ENCODE data around the gene LYAR.

The LYAR gene

DNA sequence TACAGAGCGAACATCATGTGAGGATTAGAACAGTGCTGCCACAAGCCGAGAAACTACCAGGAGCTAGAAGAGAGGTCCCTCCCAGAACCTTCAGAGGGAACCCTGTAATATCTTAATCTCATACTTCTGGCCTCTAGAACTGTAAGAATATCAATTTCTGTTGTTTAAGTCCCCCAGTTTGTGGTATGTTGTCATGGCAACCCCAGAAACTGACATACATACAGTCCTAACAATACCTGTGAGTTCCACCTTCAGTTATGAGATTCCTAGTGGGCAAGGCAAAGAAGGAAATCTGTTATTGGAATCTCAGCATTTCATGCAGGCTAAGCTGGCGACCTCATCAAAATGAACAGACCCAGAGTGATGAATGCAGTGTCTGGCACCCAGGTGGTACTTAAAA is 42.6 kb upstream of the LYAR start:
- TF ChIP-seq, protein P1, sequence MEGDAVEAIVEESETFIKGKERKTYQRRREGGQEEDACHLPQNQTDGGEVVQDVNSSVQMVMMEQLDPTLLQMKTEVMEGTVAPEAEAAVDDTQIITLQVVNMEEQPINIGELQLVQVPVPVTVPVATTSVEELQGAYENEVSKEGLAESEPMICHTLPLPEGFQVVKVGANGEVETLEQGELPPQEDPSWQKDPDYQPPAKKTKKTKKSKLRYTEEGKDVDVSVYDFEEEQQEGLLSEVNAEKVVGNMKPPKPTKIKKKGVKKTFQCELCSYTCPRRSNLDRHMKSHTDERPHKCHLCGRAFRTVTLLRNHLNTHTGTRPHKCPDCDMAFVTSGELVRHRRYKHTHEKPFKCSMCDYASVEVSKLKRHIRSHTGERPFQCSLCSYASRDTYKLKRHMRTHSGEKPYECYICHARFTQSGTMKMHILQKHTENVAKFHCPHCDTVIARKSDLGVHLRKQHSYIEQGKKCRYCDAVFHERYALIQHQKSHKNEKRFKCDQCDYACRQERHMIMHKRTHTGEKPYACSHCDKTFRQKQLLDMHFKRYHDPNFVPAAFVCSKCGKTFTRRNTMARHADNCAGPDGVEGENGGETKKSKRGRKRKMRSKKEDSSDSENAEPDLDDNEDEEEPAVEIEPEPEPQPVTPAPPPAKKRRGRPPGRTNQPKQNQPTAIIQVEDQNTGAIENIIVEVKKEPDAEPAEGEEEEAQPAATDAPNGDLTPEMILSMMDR (conservative IDR thresholded peaks at IDR 0.05) = no peak
- TF ChIP-seq ZFX (IDR thresholded peaks at IDR 0.05) = no peak
- no peak overlapping the region for H3K27ac ChIP-seq

DNA sequence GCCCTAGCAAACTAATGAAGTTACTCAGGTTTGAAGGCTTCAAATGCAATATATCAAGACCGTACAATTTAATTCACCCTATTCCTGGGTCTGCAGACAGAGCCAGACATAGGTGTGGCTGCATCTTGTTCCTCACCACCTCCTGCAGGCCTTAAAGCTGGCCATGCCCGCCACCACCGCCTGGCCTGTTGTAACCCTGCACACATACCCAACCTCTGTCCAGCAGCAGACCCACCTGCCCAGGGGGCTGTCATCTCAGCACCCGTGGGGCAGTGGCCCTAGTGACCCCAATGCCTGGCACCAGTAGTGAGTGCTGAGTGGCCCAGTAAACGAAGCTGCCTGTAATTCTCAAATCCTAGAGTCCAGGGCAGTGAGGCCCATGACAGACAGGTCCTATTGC is 40.8 kb upstream of the LYAR start:
- TF ChIP-seq ZFX (IDR thresholded peaks at IDR 0.05) = no peak
- TF ChIP-seq, protein P1 (conservative IDR thresholded peaks at IDR 0.05) = no peak
- no peak overlapping the region for H3K27ac ChIP-seq

GRCh38 chr4:4329496-4329895 is 39.5 kb upstream of the LYAR start:
- no peak overlapping the region for H3K27ac ChIP-seq
- TF ChIP-seq, protein P1 (conservative IDR thresholded peaks at IDR 0.05) = no peak
- TF ChIP-seq ZFX (IDR thresholded peaks at IDR 0.05) = no peak

GRCh38 chr4:4328840-4329239 is 38.9 kb upstream of the LYAR start:
- TF ChIP-seq, protein P1 (conservative IDR thresholded peaks at IDR 0.05) = no peak
- no peak for TF ChIP-seq ZFX (IDR thresholded peaks at IDR 0.05)
- H3K27ac ChIP-seq = no peak overlapping the region

DNA sequence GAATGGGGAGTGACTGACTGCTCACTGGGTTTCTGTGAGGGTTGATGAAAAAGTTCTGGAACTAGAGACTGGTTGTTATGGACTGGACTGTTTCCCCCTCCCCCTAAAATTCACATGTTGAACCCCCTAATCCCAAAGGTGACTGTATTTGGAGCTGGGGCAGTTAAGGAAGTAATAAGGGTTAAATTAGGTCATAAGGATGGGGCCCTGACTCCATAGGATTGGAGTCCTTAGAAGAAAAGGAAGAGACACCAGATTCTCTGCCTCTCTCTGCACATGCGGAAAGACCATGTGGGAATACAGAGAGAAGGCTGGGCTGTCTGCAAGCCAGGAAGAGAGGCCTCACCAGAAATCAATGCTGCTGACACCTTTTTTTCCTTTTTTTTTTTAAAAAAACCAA is 38.3 kb upstream of the LYAR start:
- TF ChIP-seq, protein P1 (conservative IDR thresholded peaks at IDR 0.05) = no peak
- TF ChIP-seq ZFX (IDR thresholded peaks at IDR 0.05) = no peak

DNA sequence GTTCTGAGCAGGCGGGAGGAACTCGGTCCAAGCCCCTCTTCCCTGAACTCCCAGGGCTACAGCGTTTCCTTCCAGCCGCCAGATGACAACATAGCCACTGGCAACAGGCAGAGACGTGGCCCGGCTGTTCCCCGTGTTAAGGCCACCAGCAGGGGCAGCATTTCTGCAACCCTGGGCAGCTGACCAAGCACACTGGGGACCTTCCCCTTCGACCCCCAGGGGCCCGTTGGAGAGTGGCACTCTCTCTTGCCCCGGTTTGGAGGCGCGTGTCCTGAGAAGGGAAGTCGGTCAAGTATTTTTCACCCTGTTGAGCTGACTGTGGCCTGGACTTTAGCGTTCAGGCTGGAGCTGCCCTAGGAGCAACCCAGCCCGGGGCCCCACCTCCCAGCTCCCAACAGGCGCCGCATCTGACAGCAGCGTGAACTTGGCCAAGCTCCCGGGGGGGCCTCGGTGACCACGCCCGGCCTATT is 37.7 kb upstream of the LYAR start:
- TF ChIP-seq ZFX (IDR thresholded peaks at IDR 0.05) = no peak
- TF ChIP-seq, protein P1 (conservative IDR thresholded peaks at IDR 0.05) = peak; percentile 49; the same call in 1 of the 2 replicates
- H3K27ac ChIP-seq = no peak overlapping the region

More for the DNA sequence above, 38.3 kb upstream of the LYAR start:
- no peak overlapping the region for H3K27ac ChIP-seq

DNA sequence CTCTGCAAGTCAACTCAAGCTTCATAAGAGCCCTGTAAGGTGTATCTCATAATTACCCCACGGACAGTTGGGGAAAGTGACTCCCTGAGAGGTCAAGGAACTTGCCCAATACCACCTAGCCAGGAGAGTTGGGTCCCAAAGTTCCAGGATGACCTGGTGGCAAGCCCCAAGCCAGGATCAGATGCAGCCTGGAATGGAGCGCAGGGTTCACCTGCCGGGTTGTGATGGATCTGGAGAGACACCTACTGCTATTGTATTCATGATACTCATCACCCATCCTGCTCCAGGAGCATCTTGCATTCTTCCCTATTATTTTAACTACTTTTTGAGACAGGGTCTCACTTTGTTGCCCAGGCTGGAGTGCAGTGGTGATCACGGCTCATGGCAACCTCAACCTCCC is 36.2 kb upstream of the LYAR start:
- TF ChIP-seq ZFX (IDR thresholded peaks at IDR 0.05) = no peak
- TF ChIP-seq, protein P1 (conservative IDR thresholded peaks at IDR 0.05) = no peak
- no peak overlapping the region for H3K27ac ChIP-seq
